Gastrocnemius medialis (tissue), 4 donors: ENCODE data around the gene LRTM2.

ENCODE experiments used
- POLR2A ChIP-seq, 2 donors: fragments of 450-650 bp; IDR thresholded peaks; one replicate each; pipeline ENCODE4 v1.6.1; 2017; ENCODE audit warnings: antibody characterized with exemption in 2 of 2, mild to moderate bottlenecking in 2 of 2, moderate library complexity in 2 of 2
- TF ChIP-seq, protein P1 (sequence below), 5 experiments: fragments of 450-650 bp in 3 of 5; fragments of 200-600 bp in 2 of 5; sonication (generic) in 2 of 5; IDR thresholded peaks in 4 of 5; conservative IDR thresholded peaks in 1 of 5; 1 replicate in 4 of 5; 2 replicates in 1 of 5; pipeline ENCODE4 v1.5.1; 2016 to 2019; ENCODE audit warnings: antibody characterized with exemption in 5 of 5, mild to moderate bottlenecking in 3 of 5, moderate library complexity in 3 of 5

DNA sequence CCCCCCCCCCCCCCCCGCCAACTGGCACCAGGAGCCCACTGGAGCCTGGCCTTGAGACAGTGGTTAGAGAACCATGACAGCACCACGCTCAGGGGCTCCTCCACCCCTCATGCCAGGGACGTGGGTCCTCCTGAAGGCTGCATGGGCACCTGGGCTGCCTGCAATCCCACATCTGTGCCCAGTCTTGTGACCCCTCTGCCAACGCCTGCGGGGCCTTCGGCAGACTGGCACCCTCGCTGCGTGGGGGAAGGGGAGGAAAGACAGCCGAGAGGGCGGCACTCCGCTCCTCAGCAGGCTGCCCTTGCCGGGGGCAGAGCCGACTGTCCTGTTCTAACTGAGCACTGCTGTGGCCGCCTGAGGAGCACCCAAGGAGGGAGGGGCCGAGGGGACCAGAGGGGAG, 6.0 kb downstream of the LRTM2 start:
- no peak for TF ChIP-seq POLR2A (IDR thresholded peaks at IDR 0.05)
- TF ChIP-seq, protein P1, sequence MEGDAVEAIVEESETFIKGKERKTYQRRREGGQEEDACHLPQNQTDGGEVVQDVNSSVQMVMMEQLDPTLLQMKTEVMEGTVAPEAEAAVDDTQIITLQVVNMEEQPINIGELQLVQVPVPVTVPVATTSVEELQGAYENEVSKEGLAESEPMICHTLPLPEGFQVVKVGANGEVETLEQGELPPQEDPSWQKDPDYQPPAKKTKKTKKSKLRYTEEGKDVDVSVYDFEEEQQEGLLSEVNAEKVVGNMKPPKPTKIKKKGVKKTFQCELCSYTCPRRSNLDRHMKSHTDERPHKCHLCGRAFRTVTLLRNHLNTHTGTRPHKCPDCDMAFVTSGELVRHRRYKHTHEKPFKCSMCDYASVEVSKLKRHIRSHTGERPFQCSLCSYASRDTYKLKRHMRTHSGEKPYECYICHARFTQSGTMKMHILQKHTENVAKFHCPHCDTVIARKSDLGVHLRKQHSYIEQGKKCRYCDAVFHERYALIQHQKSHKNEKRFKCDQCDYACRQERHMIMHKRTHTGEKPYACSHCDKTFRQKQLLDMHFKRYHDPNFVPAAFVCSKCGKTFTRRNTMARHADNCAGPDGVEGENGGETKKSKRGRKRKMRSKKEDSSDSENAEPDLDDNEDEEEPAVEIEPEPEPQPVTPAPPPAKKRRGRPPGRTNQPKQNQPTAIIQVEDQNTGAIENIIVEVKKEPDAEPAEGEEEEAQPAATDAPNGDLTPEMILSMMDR (IDR thresholded peaks at IDR 0.05 in 4 of 5, conservative IDR thresholded peaks at IDR 0.05 in 1 of 5), result no peak
